ENCODE data around the gene LIPE.

Gene LIPE

DNA sequence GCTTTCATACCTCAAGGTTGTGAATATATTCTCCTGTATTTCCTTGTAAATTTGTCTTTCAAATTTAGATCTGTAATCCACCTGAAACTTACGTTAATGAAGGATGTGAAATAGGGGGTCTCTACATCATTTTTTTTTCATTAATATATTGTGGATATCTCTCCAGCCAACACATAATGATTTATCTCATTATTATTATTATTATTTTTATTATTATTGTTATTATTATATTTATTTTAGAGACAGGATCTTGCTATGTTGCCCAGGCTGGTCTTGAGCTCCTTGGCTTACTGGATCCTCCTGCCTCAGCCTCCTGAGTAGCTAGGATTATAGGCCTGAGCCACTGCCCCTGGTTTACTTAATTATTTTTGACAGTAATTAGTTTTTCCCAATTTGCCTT is 4.3 kb upstream of the LIPE start:
- H3K4me3 Mint-ChIP-seq = no peak overlapping the region
- H3K27me3 Mint-ChIP-seq (ENCODE audit: low read depth, poor library complexity) = peaks cover 14% of the 10 kb centered on the region
- no peak for TF ChIP-seq CTCF (IDR thresholded peaks at IDR 0.05)
- no peak overlapping the region for H3K27ac Mint-ChIP-seq
- peaks cover 41% of the 10 kb centered on the region for H3K4me1 Mint-ChIP-seq
- no peak for DNase-seq
- H3K9me3 Mint-ChIP-seq = no peaks in the 10 kb centered on the region
- H3K36me3 Mint-ChIP-seq (ENCODE audit: low read depth) = no peaks in the 10 kb centered on the region

GRCh38 chr19:42428676-42429075 is 1.5 kb upstream of the LIPE start:
- peaks cover 4% of the 10 kb centered on the region for H3K9me3 Mint-ChIP-seq
- peaks cover 35% of the 10 kb centered on the region for H3K4me1 Mint-ChIP-seq
- peaks cover 32% of the 10 kb centered on the region for H3K27me3 Mint-ChIP-seq (ENCODE audit: low read depth, poor library complexity)
- DNase-seq = no peak
- no peak overlapping the region for H3K4me3 Mint-ChIP-seq
- H3K36me3 Mint-ChIP-seq (ENCODE audit: low read depth) = no peaks in the 10 kb centered on the region
- no peak for TF ChIP-seq CTCF (IDR thresholded peaks at IDR 0.05)
- H3K27ac Mint-ChIP-seq = no peak overlapping the region

GRCh38 chr19:42426643-42427042 is 545 bp downstream of the LIPE start:
- no peak overlapping the region for H3K4me3 Mint-ChIP-seq
- H3K36me3 Mint-ChIP-seq (ENCODE audit: low read depth) = no peaks in the 10 kb centered on the region
- peaks cover 4% of the 10 kb centered on the region for H3K9me3 Mint-ChIP-seq
- TF ChIP-seq CTCF (IDR thresholded peaks at IDR 0.05) = no peak
- H3K27me3 Mint-ChIP-seq (ENCODE audit: low read depth, poor library complexity) = peaks cover 36% of the 10 kb centered on the region
- H3K4me1 Mint-ChIP-seq = peaks cover 36% of the 10 kb centered on the region
- H3K27ac Mint-ChIP-seq = peak overlapping the region; percentile 31
- no peak for DNase-seq

DNA sequence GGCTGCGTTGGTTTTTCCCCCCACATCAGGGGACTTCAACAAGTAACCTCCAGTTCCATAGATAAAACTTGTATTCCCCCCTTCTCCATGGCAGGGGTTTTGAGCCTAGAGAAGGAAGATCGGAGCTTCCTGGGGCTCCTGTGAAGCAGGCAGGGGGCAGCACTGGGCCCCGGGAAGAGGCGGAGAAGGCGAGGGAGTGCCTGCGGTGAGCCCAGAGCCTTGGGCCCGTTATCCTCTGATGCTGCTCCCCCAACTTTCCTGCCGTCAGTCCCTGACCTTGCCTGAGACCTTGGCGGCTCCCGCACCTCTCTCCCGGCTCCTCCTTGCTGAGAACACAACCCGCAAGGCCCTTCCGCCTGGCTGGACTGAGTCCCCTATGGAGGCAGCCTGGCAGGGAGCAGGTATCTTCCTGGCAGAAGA is 2.5 kb downstream of the LIPE start:
- no peak for DNase-seq
- Mint-ChIP-seq H3K4me1 (peaks cover 55% of the 10 kb centered on the region), H3K27me3 (ENCODE audit: low read depth, poor library complexity) (peaks cover 32% of the 10 kb centered on the region), H3K9me3 (peaks cover 4% of the 10 kb centered on the region), H3K4me3 (no peak overlapping the region), H3K36me3 (ENCODE audit: low read depth) (peaks cover 13% of the 10 kb centered on the region), H3K27ac (no peak overlapping the region)
- TF ChIP-seq CTCF (IDR thresholded peaks at IDR 0.05) = peak; percentile 10

- Mint-ChIP-seq H3K27ac (no peak overlapping the region), H3K4me3 (no peak overlapping the region), H3K36me3 (ENCODE audit: low read depth) (peaks cover 13% of the 10 kb centered on the region), H3K9me3 (peaks cover 4% of the 10 kb centered on the region), H3K4me1 (peaks cover 57% of the 10 kb centered on the region), H3K27me3 (ENCODE audit: low read depth, poor library complexity) (peaks cover 32% of the 10 kb centered on the region)
- no peak for DNase-seq
- TF ChIP-seq CTCF (IDR thresholded peaks at IDR 0.05) = no peak
These were observed 2.9 kb downstream of the LIPE start for GRCh38 chr19:42424345-42424707.

- peak overlapping the region; percentile 89 for H3K27ac Mint-ChIP-seq
- peaks cover 4% of the 10 kb centered on the region for H3K9me3 Mint-ChIP-seq
- peak; percentile 92 for DNase-seq
- no peak for TF ChIP-seq CTCF (IDR thresholded peaks at IDR 0.05)
- peak overlapping the region; percentile 88 for H3K4me3 Mint-ChIP-seq
- peaks cover 13% of the 10 kb centered on the region for H3K36me3 Mint-ChIP-seq (ENCODE audit: low read depth)
- H3K4me1 Mint-ChIP-seq = peaks cover 55% of the 10 kb centered on the region
- H3K27me3 Mint-ChIP-seq (ENCODE audit: low read depth, poor library complexity) = peaks cover 29% of the 10 kb centered on the region
These were observed 3.5 kb downstream of the LIPE start for GRCh38 chr19:42423462-42424344.
